VCaP (cell line): ENCODE data around the gene BLTP2.
A peak's percentile ranks its signal among the peaks of the same experiment; 100 is the strongest.

ENCODE experiments used
- H3K27ac ChIP-seq: fragments of 450-650 bp; 2 replicates; pipeline ENCODE4 v1.5.1; 2017
- TF ChIP-seq, protein P1 (sequence below): fragments of 450-650 bp; conservative IDR thresholded peaks from 2 replicates; pipeline ENCODE4 v1.5.1; 2017; ENCODE audit warnings: mild to moderate bottlenecking, moderate library complexity

BLTP2 gene

GRCh38 chr17:28682655-28683054 is 37.7 kb upstream of the BLTP2 start:
- TF ChIP-seq, protein P1, sequence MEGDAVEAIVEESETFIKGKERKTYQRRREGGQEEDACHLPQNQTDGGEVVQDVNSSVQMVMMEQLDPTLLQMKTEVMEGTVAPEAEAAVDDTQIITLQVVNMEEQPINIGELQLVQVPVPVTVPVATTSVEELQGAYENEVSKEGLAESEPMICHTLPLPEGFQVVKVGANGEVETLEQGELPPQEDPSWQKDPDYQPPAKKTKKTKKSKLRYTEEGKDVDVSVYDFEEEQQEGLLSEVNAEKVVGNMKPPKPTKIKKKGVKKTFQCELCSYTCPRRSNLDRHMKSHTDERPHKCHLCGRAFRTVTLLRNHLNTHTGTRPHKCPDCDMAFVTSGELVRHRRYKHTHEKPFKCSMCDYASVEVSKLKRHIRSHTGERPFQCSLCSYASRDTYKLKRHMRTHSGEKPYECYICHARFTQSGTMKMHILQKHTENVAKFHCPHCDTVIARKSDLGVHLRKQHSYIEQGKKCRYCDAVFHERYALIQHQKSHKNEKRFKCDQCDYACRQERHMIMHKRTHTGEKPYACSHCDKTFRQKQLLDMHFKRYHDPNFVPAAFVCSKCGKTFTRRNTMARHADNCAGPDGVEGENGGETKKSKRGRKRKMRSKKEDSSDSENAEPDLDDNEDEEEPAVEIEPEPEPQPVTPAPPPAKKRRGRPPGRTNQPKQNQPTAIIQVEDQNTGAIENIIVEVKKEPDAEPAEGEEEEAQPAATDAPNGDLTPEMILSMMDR = no peak
- H3K27ac ChIP-seq = peak overlapping the region; percentile 45

GRCh38 chr17:28675980-28676379 is 31.0 kb upstream of the BLTP2 start:
- peak overlapping the region; percentile 57 for H3K27ac ChIP-seq
- TF ChIP-seq, protein P1 = peak; percentile 99

- peak overlapping the region; percentile 57 for H3K27ac ChIP-seq
- TF ChIP-seq, protein P1 = no peak
These were observed 30.5 kb upstream of the BLTP2 start for GRCh38 chr17:28675490-28675889.

GRCh38 chr17:28669918-28670317 is 25.0 kb upstream of the BLTP2 start:
- TF ChIP-seq, protein P1 = no peak
- no peak overlapping the region for H3K27ac ChIP-seq

DNA sequence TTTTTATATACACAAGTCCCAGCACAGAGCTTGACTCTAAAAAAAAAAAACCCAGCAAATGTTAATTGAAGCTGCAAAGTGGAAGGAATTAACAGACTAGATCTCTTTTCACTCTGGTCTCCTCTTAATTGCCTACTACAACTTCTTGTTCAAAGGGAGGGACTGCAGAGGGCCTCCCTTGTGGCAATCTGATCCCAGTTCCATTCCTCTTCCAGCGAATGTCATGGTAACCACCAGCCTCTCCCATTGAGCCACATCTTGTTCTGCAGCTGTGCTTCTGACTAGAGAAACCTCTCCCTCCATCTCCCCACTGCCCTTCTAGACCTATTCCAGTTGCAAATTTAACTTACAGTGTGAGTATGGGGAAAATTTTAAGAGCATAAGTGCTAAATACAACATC is 22.9 kb upstream of the BLTP2 start:
- TF ChIP-seq, protein P1 = no peak
- no peak overlapping the region for H3K27ac ChIP-seq

GRCh38 chr17:28665994-28666393 is 21.0 kb upstream of the BLTP2 start:
- no peak overlapping the region for H3K27ac ChIP-seq
- TF ChIP-seq, protein P1 = no peak

DNA sequence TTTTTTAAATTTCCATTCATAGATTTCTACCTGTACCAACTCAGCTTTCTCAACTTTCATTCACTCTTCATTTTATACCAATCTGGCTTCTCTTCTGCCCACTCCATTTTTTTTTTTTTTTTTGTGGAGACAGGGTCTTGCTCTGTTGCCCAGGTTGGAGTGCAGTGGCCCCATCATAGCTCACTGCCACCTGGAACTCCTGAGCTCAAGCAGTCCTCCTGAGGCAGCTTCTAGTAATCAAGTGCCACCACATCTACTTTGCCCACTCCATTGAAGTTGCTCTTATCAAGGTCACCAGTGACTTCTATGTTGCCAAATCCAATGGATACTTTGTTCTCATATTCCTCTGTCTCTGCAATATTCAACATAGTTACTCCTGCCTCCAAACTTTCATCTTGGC is 18.8 kb upstream of the BLTP2 start:
- TF ChIP-seq, protein P1 = no peak
- peak overlapping the region; percentile 97 for H3K27ac ChIP-seq

DNA sequence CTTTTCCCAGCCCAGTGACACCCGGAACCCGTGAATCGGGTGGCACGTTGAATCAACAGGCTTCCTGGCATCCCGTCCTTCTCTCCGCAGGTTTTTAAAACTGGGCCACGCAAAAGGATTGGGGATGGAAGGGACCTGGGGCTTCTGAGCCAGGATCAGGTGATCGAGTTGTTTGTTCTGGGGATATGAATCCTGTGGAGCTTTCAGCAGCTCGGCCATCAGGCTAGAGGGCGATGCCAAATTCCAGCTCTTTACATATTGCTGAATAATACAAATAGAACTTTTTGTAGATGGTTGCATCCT is 17.5 kb upstream of the BLTP2 start:
- TF ChIP-seq, protein P1 = no peak
- peak overlapping the region; percentile 97 for H3K27ac ChIP-seq
